ENCODE results near the gene LENG8. TPM values are rescaled to one million over a fixed set of nuclear protein-coding genes. Genes with fewer than 3 reads are reported as not detected.
"Not testable (repeated sequence)": the region's sequence is repeated elsewhere in the genome, so short reads cannot be mapped to it uniquely, and the experiment has no call there.

Gene LENG8
- polyA plus RNA-seq, 1 experiment = 16.1 TPM

GRCh38 chr19:54464630-54465425 lies 15.8 kb downstream of the LENG8 start:
- POLR2A ChIA-PET = no interaction called here
- CTCF ChIA-PET = interaction anchor here (1.4 kb wide), 1 partner anchor 14 kb away, joined by 5 read pairs; no protein-coding TSS in a partner anchor
- DNase-seq (ENCODE audit: low read depth, low spot score) = no peak
- Histone ChIP-seq H3K4me3 (ENCODE audit: low read depth, low read length) (peak overlapping the region; percentile 53), H3K27ac (ENCODE audit: low read depth, low read length) (peak overlapping the region; percentile 57), H3K27me3 (ENCODE audit: control insufficient read depth, insufficient read depth, low read length) (no peaks in the 10 kb centered on the region), H3K9me3 (ENCODE audit: control insufficient read depth, insufficient read depth, low read length) (peaks cover 3% of the 10 kb centered on the region; the same call in 1 of the 2 replicates)
- TF ChIP-seq CTCF (IDR thresholded peaks at IDR 0.05; ENCODE audit: low read depth, low read length) = no peak

GRCh38 chr19:54465426-54466109 lies 16.6 kb downstream of the LENG8 start:
- ChIA-PET CTCF (interaction anchor here (1.4 kb wide), 1 partner anchor 13 kb away, joined by 5 read pairs; no protein-coding TSS in a partner anchor), POLR2A (no interaction called here)

GRCh38 chr19:54466110-54466480 lies 17.1 kb downstream of the LENG8 start:
- H3K9me3 ChIP-seq (ENCODE audit: control insufficient read depth, insufficient read depth, low read length); H3K4me3 ChIP-seq (ENCODE audit: low read depth, low read length); H3K27ac ChIP-seq (ENCODE audit: low read depth, low read length); H3K27me3 ChIP-seq (ENCODE audit: control insufficient read depth, insufficient read depth, low read length); DNase-seq (ENCODE audit: low read depth, low spot score); POLR2A ChIA-PET: not testable (repeated sequence)
- CTCF ChIA-PET = interaction anchor here (1.4 kb wide), 1 partner anchor 12 kb away, joined by 5 read pairs; no protein-coding TSS in a partner anchor

More at GRCh38 chr19:54465426-54466109, 16.6 kb downstream of the LENG8 start:
- no peak for DNase-seq (ENCODE audit: low read depth, low spot score)
- Histone ChIP-seq H3K27ac (ENCODE audit: low read depth, low read length) (no peak overlapping the region), H3K4me3 (ENCODE audit: low read depth, low read length) (no peak overlapping the region), H3K9me3 (ENCODE audit: control insufficient read depth, insufficient read depth, low read length) (peaks cover 3% of the 10 kb centered on the region; the same call in 1 of the 2 replicates), H3K27me3 (ENCODE audit: control insufficient read depth, insufficient read depth, low read length) (no peaks in the 10 kb centered on the region)
- TF ChIP-seq CTCF (IDR thresholded peaks at IDR 0.05; ENCODE audit: low read depth, low read length) = no peak

- POLR2A ChIA-PET = interaction anchor here (0.8 kb wide), 1 partner anchor 698 kb away, joined by 4 read pairs; no protein-coding TSS in a partner anchor
- TF ChIP-seq CTCF (IDR thresholded peaks at IDR 0.05; ENCODE audit: low read depth, low read length) = no peak
- DNase-seq (ENCODE audit: low read depth, low spot score) = no peak
- CTCF ChIA-PET = interaction anchor here (0.7 to 2.7 kb wide), 2 partner anchors 9 to 12 kb away, joined by 3 to 10 read pairs; no protein-coding TSS in a partner anchor
- peaks cover 3% of the 10 kb centered on the region; the same call in 1 of the 2 replicates for H3K9me3 ChIP-seq (ENCODE audit: control insufficient read depth, insufficient read depth, low read length)
- H3K4me3 ChIP-seq (ENCODE audit: low read depth, low read length) = no peak overlapping the region
- no peaks in the 10 kb centered on the region for H3K27me3 ChIP-seq (ENCODE audit: control insufficient read depth, insufficient read depth, low read length)
- H3K27ac ChIP-seq (ENCODE audit: low read depth, low read length) = no peak overlapping the region
Observed at GRCh38 chr19:54469496-54469934, 20.5 kb downstream of the LENG8 start.

GRCh38 chr19:54470276-54470887 lies 21.4 kb downstream of the LENG8 start:
- CTCF ChIA-PET = interaction anchor here (1.9 to 2.7 kb wide), 2 partner anchors 9 to 11 kb away, joined by 7 to 10 read pairs; no protein-coding TSS in a partner anchor
- Histone ChIP-seq H3K9me3 (ENCODE audit: control insufficient read depth, insufficient read depth, low read length) (peaks cover 2% of the 10 kb centered on the region; the same call in 1 of the 2 replicates), H3K27ac (ENCODE audit: low read depth, low read length) (no peak overlapping the region), H3K4me3 (ENCODE audit: low read depth, low read length) (no peak overlapping the region; the same call in 1 of the 2 replicates), H3K27me3 (ENCODE audit: control insufficient read depth, insufficient read depth, low read length) (no peaks in the 10 kb centered on the region)
- TF ChIP-seq CTCF (IDR thresholded peaks at IDR 0.05; ENCODE audit: low read depth, low read length) = no peak
- no peak for DNase-seq (ENCODE audit: low read depth, low spot score)
- POLR2A ChIA-PET = interaction anchor here (0.8 kb wide), 1 partner anchor 697 kb away, joined by 4 read pairs; no protein-coding TSS in a partner anchor
